ENCODE data around the gene PLXNA4.

- no peak for TF ChIP-seq POLR2A (IDR thresholded peaks at IDR 0.05)
- TF ChIP-seq CTCF (IDR thresholded peaks at IDR 0.05 in 4 of 5, conservative IDR thresholded peaks at IDR 0.05 in 1 of 5): no peak
These were observed 142.2 kb downstream of the PLXNA4 start for GRCh38 chr7:132434041-132434440.
